Coronary artery (tissue), 2 donors: ENCODE data around the gene TUBB.
A peak's percentile ranks its signal among the peaks of the same experiment; 100 is the strongest.
"Not testable (repeated sequence)": the region's sequence is repeated elsewhere in the genome, so short reads cannot be mapped to it uniquely, and the experiment has no call there.

ENCODE experiments used
- DNase-seq: peaks from one replicate; pipeline ENCODE4 v3.0.0-alpha.2; 2017; ENCODE audit warnings: low spot score
- H3K27ac ChIP-seq, 2 donors: fragments of 200-600 bp; sonication (generic); one replicate each; pipeline ENCODE4 v1.5.1; 2016 to 2019
- H3K4me3 ChIP-seq: fragments of 200-600 bp; sonication (generic); 2 replicates; pipeline ENCODE4 v1.5.1; 2016; ENCODE audit warnings: mild to moderate bottlenecking, moderate library complexity
- TF ChIP-seq, protein P1 (sequence below): fragments of 200-600 bp; sonication (generic); IDR thresholded peaks from one replicate; pipeline ENCODE4 v1.5.1; 2019; ENCODE audit warnings: antibody characterized with exemption

Gene TUBB

DNA sequence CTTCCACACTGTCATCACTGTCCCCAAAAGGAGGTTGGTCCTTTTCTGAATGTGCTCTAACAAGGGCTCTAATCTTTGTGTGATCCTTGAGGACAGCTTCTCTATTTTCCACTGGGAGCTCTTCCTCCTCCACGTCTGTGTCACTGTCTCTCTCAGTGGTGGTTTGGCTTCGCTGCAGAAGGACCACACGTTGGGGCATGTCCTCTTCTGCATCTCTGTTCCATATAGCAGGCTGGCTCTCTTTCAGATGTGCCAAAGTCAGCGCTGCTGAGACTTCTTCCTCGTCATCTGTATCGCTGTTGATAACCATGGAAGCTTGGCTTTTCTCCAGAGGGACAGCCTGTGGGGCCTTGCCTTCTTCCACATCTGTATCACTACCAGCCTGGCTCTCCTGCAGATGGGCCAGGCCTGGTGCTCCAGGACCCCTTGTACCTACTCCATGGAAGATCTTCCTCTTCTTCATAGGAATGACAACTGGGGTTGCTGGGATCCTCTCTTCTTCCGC is 7.7 kb upstream of the TUBB start:
- Histone ChIP-seq H3K4me3 (no peak overlapping the region), H3K27ac (no peak overlapping the region)
- TF ChIP-seq, protein P1, sequence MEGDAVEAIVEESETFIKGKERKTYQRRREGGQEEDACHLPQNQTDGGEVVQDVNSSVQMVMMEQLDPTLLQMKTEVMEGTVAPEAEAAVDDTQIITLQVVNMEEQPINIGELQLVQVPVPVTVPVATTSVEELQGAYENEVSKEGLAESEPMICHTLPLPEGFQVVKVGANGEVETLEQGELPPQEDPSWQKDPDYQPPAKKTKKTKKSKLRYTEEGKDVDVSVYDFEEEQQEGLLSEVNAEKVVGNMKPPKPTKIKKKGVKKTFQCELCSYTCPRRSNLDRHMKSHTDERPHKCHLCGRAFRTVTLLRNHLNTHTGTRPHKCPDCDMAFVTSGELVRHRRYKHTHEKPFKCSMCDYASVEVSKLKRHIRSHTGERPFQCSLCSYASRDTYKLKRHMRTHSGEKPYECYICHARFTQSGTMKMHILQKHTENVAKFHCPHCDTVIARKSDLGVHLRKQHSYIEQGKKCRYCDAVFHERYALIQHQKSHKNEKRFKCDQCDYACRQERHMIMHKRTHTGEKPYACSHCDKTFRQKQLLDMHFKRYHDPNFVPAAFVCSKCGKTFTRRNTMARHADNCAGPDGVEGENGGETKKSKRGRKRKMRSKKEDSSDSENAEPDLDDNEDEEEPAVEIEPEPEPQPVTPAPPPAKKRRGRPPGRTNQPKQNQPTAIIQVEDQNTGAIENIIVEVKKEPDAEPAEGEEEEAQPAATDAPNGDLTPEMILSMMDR: no peak
- DNase-seq: no peak

GRCh38 chr6:30714263-30714662 is 5.9 kb upstream of the TUBB start:
- no peak overlapping the region for H3K4me3 ChIP-seq
- no peak overlapping the region for H3K27ac ChIP-seq
- TF ChIP-seq, protein P1: no peak
- no peak for DNase-seq

GRCh38 chr6:30716879-30717128 is 3.3 kb upstream of the TUBB start:
- no peak for DNase-seq
- Histone ChIP-seq H3K27ac (peak overlapping the region; percentile 76 to 95), H3K4me3 (peak overlapping the region; percentile 85)
- TF ChIP-seq, protein P1: no peak

GRCh38 chr6:30717129-30717844 is 2.9 kb upstream of the TUBB start, which contains the start of gene MDC1:
MDC1 (minus strand) TSS chr6:30717281; CDS start chr6:30715175, 2,106 bp downstream.
- TF ChIP-seq, protein P1: no peak
- peak; percentile 100 for DNase-seq
- Histone ChIP-seq H3K4me3 (peak within 1 kb of the TSS; percentile 85), H3K27ac (peak within 1 kb of the TSS; percentile 76 to 95)

DNA sequence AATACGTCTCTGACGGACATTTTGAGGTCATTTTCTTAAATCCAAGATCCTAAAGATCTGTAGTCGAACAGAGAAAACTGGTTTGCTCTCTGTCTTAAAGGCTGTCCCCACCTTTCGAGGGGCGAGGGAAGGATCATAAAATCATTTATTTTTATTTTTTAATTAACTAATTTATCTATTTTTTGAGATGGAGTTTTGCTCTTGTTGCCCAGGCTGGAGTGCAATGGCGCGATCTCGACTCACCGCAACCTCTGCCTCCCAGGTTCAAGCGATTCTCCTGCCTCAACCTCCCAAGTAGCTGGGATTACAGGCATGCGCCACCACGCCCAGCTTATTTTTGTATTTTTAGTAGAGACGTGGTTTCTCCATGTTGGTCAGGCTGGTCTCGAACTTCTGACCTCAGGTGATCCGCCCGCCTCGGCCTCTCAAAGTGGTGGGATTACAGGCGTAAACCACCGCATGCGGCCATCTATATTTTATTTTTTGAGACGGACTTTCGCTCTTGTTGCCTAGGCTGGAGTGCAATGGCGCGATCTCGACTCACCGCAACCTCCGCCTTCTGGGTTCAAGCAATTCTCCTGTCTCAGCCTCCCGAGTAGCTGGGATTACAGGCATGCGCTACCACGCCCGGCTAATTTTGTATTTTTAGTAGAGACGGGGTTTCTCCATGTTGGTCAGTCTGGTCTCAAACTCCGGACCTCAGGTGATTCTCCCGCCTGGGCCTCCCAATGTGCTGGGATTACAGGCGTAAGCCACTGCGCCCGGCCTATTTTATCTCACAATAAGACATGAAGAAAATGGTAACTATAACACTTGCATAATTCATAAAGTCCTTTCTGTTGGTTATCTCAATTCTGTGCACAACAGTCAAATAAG is 2.1 kb upstream of the TUBB start:
- DNase-seq: not testable (repeated sequence)
- H3K4me3 ChIP-seq: peak overlapping the region; percentile 85
- H3K27ac ChIP-seq: peak overlapping the region; percentile 76 to 95

- H3K27ac ChIP-seq: peak overlapping the region; percentile 55 to 95
- no peak for DNase-seq
- TF ChIP-seq, protein P1: no peak
These were observed 796 bp upstream of the TUBB start for GRCh38 chr6:30719356-30719755.

GRCh38 chr6:30720738-30721197 is 616 bp downstream of the TUBB start:
- Histone ChIP-seq H3K4me3 (peak overlapping the region; percentile 75), H3K27ac (peak overlapping the region; percentile 92 to 95)
- peak; percentile 85 for DNase-seq
- TF ChIP-seq, protein P1: no peak

More at GRCh38 chr6:30719356-30719755, 796 bp upstream of the TUBB start:
- peak overlapping the region; percentile 75 for H3K4me3 ChIP-seq
